H1 (cell line): ENCODE data around the gene PPM1N. TPM values are rescaled to one million over a fixed set of nuclear protein-coding genes. Genes with fewer than 3 reads are reported as not detected.

Experiments used
- CTCF ChIA-PET: fragments of 300-600 bp; sonication (Branson Sonifier 250); formaldehyde crosslinking; loops from one replicate; lab custom pipeline; 2021; ENCODE audit not compliant: partially characterized antibody; lab: Charles Lee
- POLR2A ChIA-PET: fragments of 300-600 bp; sonication (Branson Sonifier 250); formaldehyde crosslinking; loops from one replicate; lab custom pipeline; 2021; ENCODE audit warnings: inconsistent platforms; ENCODE audit not compliant: partially characterized antibody; lab: Charles Lee
- DNase-seq, 2 experiments: peaks; one replicate each; pipeline versions ENCODE4 v3.0.0 to v3.0.0-alpha.2; 2010 to 2022; ENCODE audit warnings: low spot score in 2 of 2, low read depth in 1 of 2, mixed read lengths in 1 of 2
- FAIRE-seq: peaks from 2 replicates; lab custom pipeline; 2011; peaks lifted over from hg19 to GRCh38; lab: Jason Lieb, UNC
- H2AFZ ChIP-seq: 2 replicates; pipeline ENCODE4 v1.8.1; 2012; ENCODE audit warnings: low read length, inconsistent platforms
- H2AK5ac ChIP-seq: 2 replicates; pipeline ENCODE4 v1.6.1; 2013; ENCODE audit warnings: low read depth, low read length
- H2BK120ac ChIP-seq: replicated peaks from 2 replicates; pipeline ENCODE3; 2013; ENCODE audit warnings: low read depth, low read length, inconsistent platforms
- H2BK12ac ChIP-seq: 2 replicates; pipeline ENCODE4 v1.6.1; 2013; ENCODE audit warnings: low read depth, low read length
- H2BK15ac ChIP-seq: 2 replicates; pipeline ENCODE4 v1.6.1; 2013; ENCODE audit warnings: low read length
- H2BK20ac ChIP-seq: 2 replicates; pipeline ENCODE4 v1.6.1; 2013; ENCODE audit warnings: low read length
- H2BK5ac ChIP-seq: 2 replicates; pipeline ENCODE4 v1.6.1; 2013; ENCODE audit warnings: low read depth, low read length
- H3K14ac ChIP-seq: 2 replicates; pipeline ENCODE4 v1.6.1; 2013; ENCODE audit warnings: inconsistent platforms; ENCODE audit not compliant: insufficient read length
- H3K18ac ChIP-seq: 2 replicates; pipeline ENCODE4 v1.6.1; 2013; ENCODE audit warnings: low read length; ENCODE audit errors: extremely low read depth
- H3K23ac ChIP-seq: 2 replicates; pipeline ENCODE4 v1.6.1; 2013; ENCODE audit warnings: inconsistent platforms; ENCODE audit not compliant: insufficient read length
- H3K23me2 ChIP-seq: 2 replicates; pipeline ENCODE4 v1.6.1; 2013; ENCODE audit warnings: low read depth, low read length
- H3K27ac ChIP-seq: 2 replicates; pipeline ENCODE4 v1.6.1; 2011; ENCODE audit warnings: low read depth, low read length, inconsistent platforms
- H3K27me3 ChIP-seq, 4 experiments: replicated peaks in 1 of 4; 1 replicate in 1 of 4; 2 replicates in 3 of 4; pipeline versions ENCODE4 v1.6.1 to v1.8.1; 2011 to 2013; ENCODE audit warnings: low read length in 3 of 4, mild to moderate bottlenecking in 3 of 4, inconsistent platforms in 2 of 4, mixed read lengths in 2 of 4, moderate library complexity in 1 of 4; ENCODE audit not compliant: control insufficient read depth in 3 of 4, insufficient read depth in 3 of 4; ENCODE audit errors: extremely low read depth in 1 of 4
- H3K36me3 ChIP-seq, 4 experiments: 2 replicates each; pipeline versions ENCODE4 v1.6.1 to v1.8.1; 2011 to 2013; ENCODE audit warnings: mild to moderate bottlenecking in 4 of 4, low read length in 3 of 4, moderate library complexity in 2 of 4, control low read depth in 1 of 4, inconsistent platforms in 1 of 4; ENCODE audit not compliant: insufficient read depth in 4 of 4, control insufficient read depth in 2 of 4
- H3K4ac ChIP-seq: replicated peaks from 2 replicates; pipeline ENCODE3; 2013; ENCODE audit warnings: low read length, low read depth, mixed read lengths, inconsistent platforms; ENCODE audit not compliant: insufficient read length
- H3K4me1 ChIP-seq, 4 experiments: replicated peaks in 1 of 4; 1 replicate in 1 of 4; 2 replicates in 3 of 4; pipeline versions ENCODE4 v1.6.1 to v1.8.1; 2011 to 2013; ENCODE audit warnings: low read length in 3 of 4, inconsistent platforms in 2 of 4, mixed read lengths in 1 of 4; ENCODE audit not compliant: insufficient read depth in 4 of 4, control insufficient read depth in 3 of 4
- H3K4me2 ChIP-seq, 2 experiments: 2 replicates each; pipeline versions ENCODE4 v1.6.1 to v1.8.1; 2011 to 2013; ENCODE audit warnings: low read depth in 2 of 2, low read length in 2 of 2, control low read depth in 1 of 2, inconsistent platforms in 1 of 2, mild to moderate bottlenecking in 1 of 2; ENCODE audit not compliant: insufficient read depth in 1 of 2
- H3K4me3 ChIP-seq, 4 experiments: fragments of 200-600, 300-600 bp in 1 of 4; sonication (generic), shearing (Covaris generic), sonication (Bioruptor Twin) in 1 of 4; 2 replicates each; pipeline versions ENCODE4 v1.5.1 to v1.8.1; 2011 to 2016; ENCODE audit warnings: low read length in 4 of 4, low read depth in 3 of 4, control low read depth in 2 of 4, inconsistent platforms in 2 of 4, mild to moderate bottlenecking in 2 of 4, mixed read lengths in 1 of 4, moderate library complexity in 1 of 4; ENCODE audit not compliant: insufficient read depth in 2 of 4; ENCODE audit errors: extremely low read depth in 1 of 4
- H3K56ac ChIP-seq: replicated peaks from 2 replicates; pipeline ENCODE3; 2013; ENCODE audit warnings: low read depth, mild to moderate bottlenecking, mixed read lengths, low read length, inconsistent platforms; ENCODE audit not compliant: insufficient read length
- H3K79me1 ChIP-seq: 2 replicates; pipeline ENCODE4 v1.6.1; 2013; ENCODE audit warnings: low read depth, low read length, control low read depth
- H3K79me2 ChIP-seq, 2 experiments: 2 replicates each; pipeline versions ENCODE4 v1.6.1 to v1.8.1; 2012 to 2013; ENCODE audit warnings: low read length in 2 of 2, mild to moderate bottlenecking in 2 of 2, inconsistent platforms in 1 of 2; ENCODE audit not compliant: insufficient read depth in 2 of 2, control insufficient read depth in 1 of 2
- H3K9ac ChIP-seq, 4 experiments: replicated peaks in 1 of 4; 1 replicate in 1 of 4; 2 replicates in 3 of 4; pipeline versions ENCODE4 v1.6.1 to v1.8.1; 2011 to 2013; ENCODE audit warnings: low read depth in 3 of 4, low read length in 3 of 4, control low read depth in 2 of 4, mild to moderate bottlenecking in 2 of 4, moderate library complexity in 2 of 4, inconsistent platforms in 1 of 4; ENCODE audit errors: extremely low read depth in 1 of 4
- H3K9me3 ChIP-seq, 2 experiments: 2 replicates each; pipeline versions ENCODE4 v1.6.1 to v1.8.1; 2012 to 2013; ENCODE audit warnings: mild to moderate bottlenecking in 2 of 2, moderate library complexity in 2 of 2, control low read depth in 1 of 2, inconsistent platforms in 1 of 2, low read depth in 1 of 2, low read length in 1 of 2, mixed read lengths in 1 of 2; ENCODE audit not compliant: insufficient read depth in 2 of 2
- H4K20me1 ChIP-seq, 2 experiments: replicated peaks in 1 of 2; 2 replicates each; pipeline versions ENCODE3 to v1.8.1; 2011 to 2013; ENCODE audit warnings: inconsistent platforms in 2 of 2, low read length in 2 of 2, mild to moderate bottlenecking in 1 of 2; ENCODE audit not compliant: insufficient read depth in 2 of 2, control insufficient read depth in 1 of 2
- H4K5ac ChIP-seq: 2 replicates; pipeline ENCODE4 v1.6.1; 2013; ENCODE audit warnings: low read length, low read depth, mixed read lengths, inconsistent platforms; ENCODE audit not compliant: insufficient read length
- H4K8ac ChIP-seq: 2 replicates; pipeline ENCODE4 v1.8.0; 2013; ENCODE audit warnings: mild to moderate bottlenecking, moderate library complexity, low read length, inconsistent platforms; ENCODE audit not compliant: insufficient read depth; ENCODE audit errors: extremely low read depth
- H4K91ac ChIP-seq: replicated peaks from 2 replicates; pipeline ENCODE3; 2013; ENCODE audit warnings: low read length, mixed read lengths, inconsistent platforms; ENCODE audit not compliant: insufficient read length
- POLR2AphosphoS5 ChIP-seq: IDR thresholded peaks from 2 replicates; pipeline ENCODE4 v1.6.1; 2011; ENCODE audit warnings: low read depth, low read length
- SP4 ChIP-seq: IDR thresholded peaks from 2 replicates; pipeline ENCODE4 v1.6.1; 2012; ENCODE audit warnings: low read length, inconsistent platforms
- TAF1 ChIP-seq: IDR thresholded peaks from 2 replicates; pipeline ENCODE4 v1.6.1; 2011; ENCODE audit warnings: mild to moderate bottlenecking, low read depth, low read length
- WGBS, 2 experiments: shearing (Covaris generic) in 1 of 2; methylation state at CpG; one replicate each; pipeline versions ENCODE4 v1.1.6 to v1.1.7; 2013 to 2015; ENCODE audit warnings: low lambda C conversion rate in 2 of 2, mixed read lengths in 2 of 2, inconsistent platforms in 1 of 2, low coverage in 1 of 2, missing lambda C conversion rate in 1 of 2; ENCODE audit not compliant: insufficient replicate concordance in 2 of 2, insufficient coverage in 1 of 2, insufficient read length in 1 of 2; ENCODE audit errors: extremely low coverage in 1 of 2, missing lambda C conversion rate in 1 of 2; 5-methylcytosine and 5-hydroxymethylcytosine counted together
- polyA plus RNA-seq, 7 experiments: library from polyadenylated mRNA; depleted of rRNA in 3 of 7; stranded (reverse) in 5 of 7; unstranded in 2 of 7; fragments of >200 nt in 5 of 7; fragments of 200-250 nt in 2 of 7; gene quantifications; 1 replicate in 5 of 7; 2 replicates in 1 of 7; 4 replicates in 1 of 7; pipeline versions ENCODE4 v1.2.1 to v1.2.3, GENCODE V29; 2011 to 2013; ENCODE audit warnings: missing spikeins in 2 of 7, mixed read lengths in 2 of 7
- total RNA-seq: library from RNA; stranded (reverse); fragmentation: NEBNext Ultra II Directional; extraction: Animal tissue kit (Norgen Biotek cat#: 25700); gene quantifications from 2 replicates; pipeline ENCODE4 v1.2.1, GENCODE V29; 2021

PPM1N gene
- total and polyA plus RNA-seq, 2 of the 8 experiments (the other 6 are each of a cell fraction or from before 2014, with no cell fraction given): 12.2 to 14.4 TPM

GRCh38 chr19:45472563-45473366 is 25.5 kb upstream of the PPM1N start:
- Histone ChIP-seq H3K4me1 (peaks cover 2 to 19% (median 14%) of the 10 kb centered on the region in 4 experiments), H3K56ac (peak overlapping the region; percentile 24), H3K9me3 (no peaks in the 10 kb centered on the region), H3K14ac (no peak overlapping the region), H2AK5ac (no peak overlapping the region), H4K8ac (0 out of 2 replicates have a peak overlapping the region, but pooled peaks have one; percentile 81), H2BK12ac (peak overlapping the region; percentile 53; the same call in 1 of the 2 replicates), H3K4me2 (peak overlapping the region; percentile 52 to 62), H2AFZ (peak overlapping the region; percentile 42; the same call in 1 of the 2 replicates), H4K91ac (no peak overlapping the region), H3K23me2 (peaks cover 17% of the 10 kb centered on the region; the same call in 1 of the 2 replicates), H4K5ac (no peak overlapping the region), H2BK120ac (no peak overlapping the region), H2BK15ac (peak overlapping the region; percentile 97), H3K27ac (no peak overlapping the region), H3K36me3 (no peaks in the 10 kb centered on the region), H3K79me2 (no peaks in the 10 kb centered on the region), H3K9ac (peak overlapping the region in 3 of 4 experiments; percentile 31 to 56 (median 40); a peak in 3 of 7 replicates), H3K4ac (no peak overlapping the region), H4K20me1 (peaks cover 0 to 3% of the 10 kb centered on the region in 2 experiments), H3K79me1 (no peaks in the 10 kb centered on the region), H3K23ac (no peak overlapping the region), H2BK5ac (0 out of 2 replicates have a peak overlapping the region, but pooled peaks have one; percentile 8), H3K18ac (peak overlapping the region; percentile 60), H3K27me3 (peaks cover 0 to 17% (median 17%) of the 10 kb centered on the region in 4 experiments; a peak in 4 of 7 replicates)
- FAIRE-seq (no peak), DNase-seq (peak in 1 of 2 experiments; percentile 70)
- 34% methylated on average over 35 of the region's 44 CpGs; no CpG with 5 or more reads in 1 of the 2 experiments for WGBS, 2 experiments
- POLR2A ChIA-PET: interaction anchor here (0.6 to 2.1 kb wide), 3 partner anchors 21 to 1301 kb away, joined by 3 to 10 read pairs (median 5); no protein-coding TSS in a partner anchor
- TF ChIP-seq TAF1: peak; percentile 49; the same call in 1 of the 2 replicates
- peak; percentile 53; the same call in 1 of the 2 replicates for TF ChIP-seq POLR2AphosphoS5
- no peak for TF ChIP-seq SP4
- TF ChIP-seq, all 59 proteins: peak for 2
- CTCF ChIA-PET: interaction anchor here (0.9 to 32.9 kb wide), 8 partner anchors 11 to 69 kb away, joined by 3 to 760 read pairs (median 6); partner anchors contain the start of gene ERCC1
- Histone ChIP-seq H2BK20ac (0 out of 2 replicates have a peak overlapping the region, but pooled peaks have one; percentile 72), H3K4me3 (peak overlapping the region; percentile 9 to 53 (median 20); a peak in 6 of 8 replicates)
